Measurements from ENCODE around the gene LHB.

- TF ChIP-seq CTCF (IDR thresholded peaks at IDR 0.05) (no peak), POLR2A (IDR thresholded peaks at IDR 0.05) (no peak)
Observed at GRCh38 chr19:48985711-48986110, 31.2 kb downstream of the LHB start.

Data from testis (tissue), 2 donors.